Neural progenitor cell (in vitro differentiated cells): ENCODE results near the gene HP.

ENCODE experiments used
- EZH2 ChIP-seq: fragments of 200-600 bp; sonication (generic); IDR thresholded peaks from 2 replicates; pipeline ENCODE4 v1.6.1; 2017; ENCODE audit warnings: antibody characterized with exemption, mild to moderate bottlenecking, moderate library complexity
- EZH2phosphoT487 ChIP-seq: fragments of 200-600 bp; sonication (generic); IDR thresholded peaks from 2 replicates; pipeline ENCODE4 v1.6.1; 2017; ENCODE audit warnings: antibody characterized with exemption
- TF ChIP-seq, protein P1 (sequence below): fragments of 200-600 bp; sonication (generic); IDR thresholded peaks from 2 replicates; pipeline ENCODE4 v1.5.1; 2017; ENCODE audit warnings: antibody characterized with exemption, mild to moderate bottlenecking

- TF ChIP-seq, protein P1, sequence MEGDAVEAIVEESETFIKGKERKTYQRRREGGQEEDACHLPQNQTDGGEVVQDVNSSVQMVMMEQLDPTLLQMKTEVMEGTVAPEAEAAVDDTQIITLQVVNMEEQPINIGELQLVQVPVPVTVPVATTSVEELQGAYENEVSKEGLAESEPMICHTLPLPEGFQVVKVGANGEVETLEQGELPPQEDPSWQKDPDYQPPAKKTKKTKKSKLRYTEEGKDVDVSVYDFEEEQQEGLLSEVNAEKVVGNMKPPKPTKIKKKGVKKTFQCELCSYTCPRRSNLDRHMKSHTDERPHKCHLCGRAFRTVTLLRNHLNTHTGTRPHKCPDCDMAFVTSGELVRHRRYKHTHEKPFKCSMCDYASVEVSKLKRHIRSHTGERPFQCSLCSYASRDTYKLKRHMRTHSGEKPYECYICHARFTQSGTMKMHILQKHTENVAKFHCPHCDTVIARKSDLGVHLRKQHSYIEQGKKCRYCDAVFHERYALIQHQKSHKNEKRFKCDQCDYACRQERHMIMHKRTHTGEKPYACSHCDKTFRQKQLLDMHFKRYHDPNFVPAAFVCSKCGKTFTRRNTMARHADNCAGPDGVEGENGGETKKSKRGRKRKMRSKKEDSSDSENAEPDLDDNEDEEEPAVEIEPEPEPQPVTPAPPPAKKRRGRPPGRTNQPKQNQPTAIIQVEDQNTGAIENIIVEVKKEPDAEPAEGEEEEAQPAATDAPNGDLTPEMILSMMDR, result no peak
- TF ChIP-seq EZH2, result no peak
- TF ChIP-seq EZH2phosphoT487, result no peak
These were observed 5.2 kb upstream of the HP start for GRCh38 chr16:72049110-72049509.
